OCI-LY7 (cell line): ENCODE data around the gene PUM1. TPM values are rescaled to one million over a fixed set of nuclear protein-coding genes. Genes with fewer than 3 reads are reported as not detected.

Experiments
- BruUV-seq: library from RNA; stranded (reverse); fragments of 400-500 nt; replicated peaks from 2 replicates; lab custom pipeline; 2021; lab: Mats Ljungman, UMichigan
- CTCF ChIA-PET: fragments of 300-600 bp; sonication (Branson Sonifier 250); formaldehyde crosslinking; loops from one replicate; lab custom pipeline; 2022; ENCODE audit warnings: antibody characterized with exemption; ENCODE audit not compliant: unreplicated experiment; lab: Charles Lee
- POLR2A ChIA-PET: fragments of 300-600 bp; sonication (Branson Sonifier 250); formaldehyde crosslinking; loops from one replicate; lab custom pipeline; 2022; ENCODE audit warnings: antibody characterized with exemption; lab: Charles Lee
- DNase-seq: peaks from one replicate; pipeline ENCODE4 v3.0.0-alpha.2; 2015; ENCODE audit warnings: low spot score
- H2AFZ ChIP-seq: fragments of 200-600 bp; sonication (generic), shearing (Covaris generic); 2 replicates; pipeline ENCODE4 v1.6.1; 2014; ENCODE audit warnings: mild to moderate bottlenecking, antibody characterized with exemption, low read length, moderate library complexity
- H3K27ac ChIP-seq: fragments of 200-600 bp; sonication (generic); 2 replicates; pipeline ENCODE4 v1.5.1; 2014; ENCODE audit warnings: mixed run types, low read depth, mild to moderate bottlenecking, moderate library complexity, low read length, inconsistent platforms; ENCODE audit not compliant: poor library complexity, severe bottlenecking
- H3K36me3 ChIP-seq: fragments of 200-600 bp; sonication (generic); 2 replicates; pipeline ENCODE4 v1.6.1; 2014; ENCODE audit warnings: mild to moderate bottlenecking, antibody characterized with exemption, low read length, moderate library complexity, mixed read lengths; ENCODE audit not compliant: insufficient read depth
- H3K4me1 ChIP-seq: fragments of 200-600 bp; sonication (generic); 2 replicates; pipeline ENCODE4 v1.5.1; 2014; ENCODE audit warnings: mild to moderate bottlenecking, low read length; ENCODE audit not compliant: insufficient read depth, poor library complexity, severe bottlenecking
- H3K4me2 ChIP-seq: fragments of 200-600 bp; sonication (generic); 2 replicates; pipeline ENCODE4 v1.6.1; 2014; ENCODE audit warnings: mild to moderate bottlenecking, low read length
- H3K4me3 ChIP-seq: fragments of 200-600 bp; sonication (generic); 2 replicates; pipeline ENCODE4 v1.5.1; 2014; ENCODE audit warnings: mild to moderate bottlenecking, low read depth, low read length; ENCODE audit not compliant: poor library complexity, severe bottlenecking
- H3K79me2 ChIP-seq: fragments of 200-600 bp; sonication (generic); 2 replicates; pipeline ENCODE4 v1.6.1; 2016; ENCODE audit warnings: low read depth, mild to moderate bottlenecking, low read length, moderate library complexity, mixed read lengths; ENCODE audit not compliant: insufficient read depth
- H3K9me2 ChIP-seq: fragments of 200-600 bp; sonication (generic); 2 replicates; pipeline ENCODE4 v1.6.1; 2016; ENCODE audit warnings: mild to moderate bottlenecking, low read length, mixed read lengths; ENCODE audit not compliant: insufficient read depth
- H3K9me3 ChIP-seq: fragments of 200-600 bp; sonication (generic); 2 replicates; pipeline ENCODE4 v1.6.1; 2014; ENCODE audit warnings: mild to moderate bottlenecking, mixed run types, low read length, mixed read lengths
- H4K20me1 ChIP-seq: fragments of 200-600 bp; sonication (generic); 2 replicates; pipeline ENCODE4 v1.6.1; 2014; ENCODE audit warnings: mild to moderate bottlenecking, antibody characterized with exemption, low read length, moderate library complexity, mixed read lengths; ENCODE audit not compliant: insufficient read depth
- CTCF ChIP-seq: fragments of 200-600 bp; sonication (generic); conservative IDR thresholded peaks from 2 replicates; pipeline ENCODE4 v1.5.1; 2014; ENCODE audit warnings: mild to moderate bottlenecking, antibody characterized with exemption, low read length, moderate library complexity, mixed read lengths
- EZH2phosphoT487 ChIP-seq: fragments of 200-600 bp; sonication (generic); IDR thresholded peaks from 2 replicates; pipeline ENCODE4 v1.6.1; 2018; ENCODE audit warnings: low read depth, borderline replicate concordance, mild to moderate bottlenecking, mixed run types, antibody characterized with exemption, low read length, moderate library complexity, mixed read lengths
- intact Hi-C: fragments of 100-400 bp; cut with micrococcal nuclease; formaldehyde crosslinking; loops from one replicate; pipeline ENCODE4 v1.10.0; 2022; ENCODE audit not compliant: unreplicated experiment
- total RNA-seq, 2 experiments: library from RNA; depleted of rRNA in 1 of 2; stranded (reverse); fragments of >200 nt in 1 of 2; shearing (Covaris generic) in 1 of 2; gene quantifications; 2 replicates each; pipeline ENCODE4 v1.2.3, GENCODE V29; 2014 to 2022

The PUM1 gene
- total RNA-seq, 2 experiments from 2014 or later, result 52.0 to 97.5 TPM

- ChIA-PET POLR2A (no interaction called here), CTCF (no interaction called here)
- no TSS peak for BruUV-seq
- H3K4me2 ChIP-seq, result no peak overlapping the region
- H2AFZ ChIP-seq, result no peak overlapping the region
- no peaks in the 10 kb centered on the region for H3K4me1 ChIP-seq
- no peaks in the 10 kb centered on the region for H4K20me1 ChIP-seq
- DNase-seq, result no peak
- H3K9me3 ChIP-seq, result no peaks in the 10 kb centered on the region
- H3K9me2 ChIP-seq, result no peaks in the 10 kb centered on the region
- H3K36me3 ChIP-seq, result no peaks in the 10 kb centered on the region
- TF ChIP-seq CTCF (no peak), EZH2phosphoT487 (no peak)
- intact Hi-C loops, result no loop called here
- no peaks in the 10 kb centered on the region for H3K79me2 ChIP-seq
- no peak overlapping the region for H3K27ac ChIP-seq
- no peak overlapping the region for H3K4me3 ChIP-seq
Measured at GRCh38 chr1:30902593-30903290, 162.8 kb downstream of the PUM1 start.

- H3K4me1 ChIP-seq, result no peaks in the 10 kb centered on the region
- H3K27ac ChIP-seq, result no peak overlapping the region
- H3K9me3 ChIP-seq, result no peaks in the 10 kb centered on the region
- H3K36me3 ChIP-seq, result no peaks in the 10 kb centered on the region
- no peak for TF ChIP-seq EZH2phosphoT487
- no peak for TF ChIP-seq CTCF
- BruUV-seq, result no TSS peak
- H3K4me2 ChIP-seq, result no peak overlapping the region
- H4K20me1 ChIP-seq, result no peaks in the 10 kb centered on the region
- CTCF ChIA-PET, result no interaction called here
- no peaks in the 10 kb centered on the region for H3K9me2 ChIP-seq
- DNase-seq, result no peak
- no peaks in the 10 kb centered on the region for H3K79me2 ChIP-seq
- intact Hi-C loops, result no loop called here
- POLR2A ChIA-PET, result no interaction called here
- H3K4me3 ChIP-seq, result no peak overlapping the region
- no peak overlapping the region for H2AFZ ChIP-seq
Measured at GRCh38 chr1:30901798-30902581, 163.5 kb downstream of the PUM1 start.
